HPDE6-E6E7 (cell line): ENCODE measurements around the gene LRRC9.
"Not testable (repeated sequence)": the region's sequence is repeated elsewhere in the genome, so short reads cannot be mapped to it uniquely, and the experiment has no call there.

ENCODE experiments used
- DNase-seq: peaks from one replicate; pipeline ENCODE4 v3.0.0; 2011; ENCODE audit warnings: missing footprints; ENCODE audit errors: extremely low spot score

LRRC9 gene

GRCh38 chr14:59919570-59920377, at the start of gene LRRC9:
LRRC9 (plus strand) TSS chr14:59920144.
- DNase-seq, result no peak

- peak; percentile 27 for DNase-seq
These were observed 49.4 kb upstream of the LRRC9 start, which contains the start of gene RTN1 for GRCh38 chr14:59870277-59871165. RTN1 (minus strand) TSS chr14:59870776; CDS start chr14:59870630, 146 bp downstream.

- no peak for DNase-seq
These were observed 48.8 kb upstream of the LRRC9 start for GRCh38 chr14:59871166-59871495.

GRCh38 chr14:59882957-59883356, 37.0 kb upstream of the LRRC9 start:
- DNase-seq, result peak; percentile 19

GRCh38 chr14:59890676-59891075, 29.3 kb upstream of the LRRC9 start:
- DNase-seq, result no peak

GRCh38 chr14:59895721-59896120, 24.2 kb upstream of the LRRC9 start:
- no peak for DNase-seq

GRCh38 chr14:59897757-59898383, 22.1 kb upstream of the LRRC9 start:
- no peak for DNase-seq

- DNase-seq, result no peak
These were observed 19.4 kb upstream of the LRRC9 start for GRCh38 chr14:59900556-59900955.

- no peak for DNase-seq
These were observed 15.8 kb upstream of the LRRC9 start for GRCh38 chr14:59904184-59904583.

- no peak for DNase-seq
These were observed 14.8 kb upstream of the LRRC9 start for GRCh38 chr14:59905188-59905587.

- no peak for DNase-seq
These were observed 7.5 kb upstream of the LRRC9 start for GRCh38 chr14:59912443-59912842.

GRCh38 chr14:59913187-59913586, 6.8 kb upstream of the LRRC9 start:
- DNase-seq, result no peak

GRCh38 chr14:59918824-59919569, 947 bp upstream of the LRRC9 start:
- no peak for DNase-seq

- no peak for DNase-seq
These were observed 387 bp downstream of the LRRC9 start for GRCh38 chr14:59920378-59920683.

- no peak for DNase-seq
These were observed 5.9 kb downstream of the LRRC9 start for GRCh38 chr14:59925797-59926196.

- no peak for DNase-seq
These were observed 6.6 kb downstream of the LRRC9 start for GRCh38 chr14:59926534-59926933.

GRCh38 chr14:59931237-59931636, 11.3 kb downstream of the LRRC9 start:
- DNase-seq, result no peak

- DNase-seq, result no peak
These were observed 16.2 kb downstream of the LRRC9 start for GRCh38 chr14:59936145-59936544.

- DNase-seq, result no peak
These were observed 19.9 kb downstream of the LRRC9 start for GRCh38 chr14:59939828-59940227.

- not testable (repeated sequence) for DNase-seq
These were observed 22.4 kb downstream of the LRRC9 start for GRCh38 chr14:59942296-59942862.

- DNase-seq, result no peak
These were observed 25.0 kb downstream of the LRRC9 start for GRCh38 chr14:59944909-59945308.
